GM06990 (cell line): Measurements from ENCODE around the gene SLC12A7.

Source experiments
- DNase-seq: peaks from one replicate; pipeline ENCODE4 v3.0.0-alpha.2; 2011; ENCODE audit not compliant: insufficient read length; ENCODE audit errors: extremely low read depth
- H3K27me3 ChIP-seq: replicated peaks from 2 replicates; pipeline ENCODE4 v1.6.0; 2011; ENCODE audit warnings: low read length; ENCODE audit not compliant: control insufficient read depth, insufficient read depth
- H3K36me3 ChIP-seq: 2 replicates; pipeline ENCODE4 v1.5.1; 2011; ENCODE audit warnings: low read length; ENCODE audit not compliant: control insufficient read depth, insufficient read depth
- H3K4me3 ChIP-seq: replicated peaks from 2 replicates; pipeline ENCODE4 v1.5.1; 2011; ENCODE audit warnings: low read depth, mild to moderate bottlenecking, control low read depth, low read length
- CTCF ChIP-seq: IDR thresholded peaks from 2 replicates; pipeline ENCODE4 v1.5.1; 2011; ENCODE audit warnings: low read length, control low read depth, mild to moderate bottlenecking, inconsistent platforms; ENCODE audit not compliant: insufficient read depth, poor library complexity, severe bottlenecking

Gene SLC12A7

DNA sequence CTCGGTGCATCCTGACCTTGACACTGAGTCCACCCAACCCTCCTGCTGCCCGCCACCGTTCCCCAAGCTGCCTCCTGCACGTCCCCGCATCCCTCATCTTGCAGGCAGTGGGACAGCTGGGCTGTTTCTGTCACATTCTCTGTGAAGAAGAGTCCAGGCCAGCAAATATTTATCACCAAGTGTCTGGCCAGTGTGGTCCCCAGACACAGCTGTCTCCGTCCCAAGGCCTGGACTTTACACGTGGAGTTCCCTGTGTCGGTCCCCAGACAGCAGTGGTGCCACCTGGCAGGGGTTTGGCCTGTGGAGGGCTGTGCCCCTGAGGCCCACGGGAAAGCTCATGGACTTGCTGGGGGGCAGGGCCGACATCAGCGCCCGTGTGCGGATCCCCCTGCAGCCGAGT lies 9.2 kb upstream of the SLC12A7 start:
- Histone ChIP-seq H3K4me3 (no peak overlapping the region), H3K27me3 (no peaks in the 10 kb centered on the region; the same call in 1 of the 2 replicates), H3K36me3 (no peaks in the 10 kb centered on the region)
- DNase-seq = no peak
- no peak for TF ChIP-seq CTCF

DNA sequence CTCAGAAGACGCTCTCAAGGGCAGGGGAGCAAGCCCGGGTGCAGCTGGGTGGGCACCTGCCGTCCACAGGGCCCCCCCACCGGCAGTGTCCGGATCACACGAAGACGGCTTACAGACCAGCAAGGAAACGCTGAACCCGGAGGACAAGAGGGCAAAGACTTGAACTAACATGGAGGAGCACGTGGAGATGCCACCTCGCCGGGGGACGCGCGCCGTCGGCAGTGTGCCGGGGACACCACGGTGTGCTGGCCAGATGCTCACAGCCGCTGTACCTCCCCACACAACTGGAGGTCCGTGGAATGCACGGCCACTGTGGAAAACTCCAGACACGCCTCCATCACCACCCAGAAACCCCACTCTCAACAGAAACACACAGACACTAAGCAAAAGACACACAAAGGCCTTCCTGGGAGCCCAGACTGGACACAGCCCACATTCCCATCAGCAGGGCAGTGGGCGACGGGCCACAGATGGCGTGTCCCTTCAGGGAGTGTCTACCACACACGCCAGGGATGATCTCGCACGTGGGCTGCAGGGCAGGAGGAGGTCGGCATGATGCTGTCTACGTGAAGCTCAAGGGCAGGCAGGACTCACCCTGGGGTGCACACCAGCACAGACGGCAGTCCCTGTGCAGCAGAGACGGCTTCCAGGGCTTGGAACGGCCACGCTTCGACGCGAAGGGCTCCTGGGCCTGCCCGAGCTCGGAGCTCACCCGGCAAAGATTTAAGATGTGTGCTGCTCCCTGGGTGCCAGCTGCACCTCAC lies 8.6 kb upstream of the SLC12A7 start:
- Histone ChIP-seq H3K4me3 (no peak overlapping the region), H3K27me3 (no peaks in the 10 kb centered on the region; the same call in 1 of the 2 replicates), H3K36me3 (no peaks in the 10 kb centered on the region)
- DNase-seq = no peak
- TF ChIP-seq CTCF = no peak

- TF ChIP-seq CTCF = no peak
- Histone ChIP-seq H3K36me3 (no peaks in the 10 kb centered on the region), H3K27me3 (no peaks in the 10 kb centered on the region; the same call in 1 of the 2 replicates), H3K4me3 (no peak overlapping the region)
- DNase-seq = no peak
These were observed 7.5 kb upstream of the SLC12A7 start for GRCh38 chr5:1119312-1119831.

GRCh38 chr5:1118738-1119137 lies 6.9 kb upstream of the SLC12A7 start:
- H3K27me3 ChIP-seq = no peaks in the 10 kb centered on the region; the same call in 1 of the 2 replicates
- no peak overlapping the region for H3K4me3 ChIP-seq
- no peak for DNase-seq
- TF ChIP-seq CTCF = no peak
- no peaks in the 10 kb centered on the region for H3K36me3 ChIP-seq

- H3K27me3 ChIP-seq = no peaks in the 10 kb centered on the region; the same call in 1 of the 2 replicates
- no peak overlapping the region for H3K4me3 ChIP-seq
- no peaks in the 10 kb centered on the region for H3K36me3 ChIP-seq
- TF ChIP-seq CTCF = no peak
- DNase-seq = no peak
These were observed 6.4 kb upstream of the SLC12A7 start for GRCh38 chr5:1118231-1118698.
